ENCODE data around the gene LRP1B. TPM values are rescaled to one million over a fixed set of nuclear protein-coding genes. Genes with fewer than 3 reads are reported as not detected.

The LRP1B gene
- polyA plus RNA-seq, 1 of the 3 experiments (the other 2 are of a cell fraction), result 0.28 TPM

DNA sequence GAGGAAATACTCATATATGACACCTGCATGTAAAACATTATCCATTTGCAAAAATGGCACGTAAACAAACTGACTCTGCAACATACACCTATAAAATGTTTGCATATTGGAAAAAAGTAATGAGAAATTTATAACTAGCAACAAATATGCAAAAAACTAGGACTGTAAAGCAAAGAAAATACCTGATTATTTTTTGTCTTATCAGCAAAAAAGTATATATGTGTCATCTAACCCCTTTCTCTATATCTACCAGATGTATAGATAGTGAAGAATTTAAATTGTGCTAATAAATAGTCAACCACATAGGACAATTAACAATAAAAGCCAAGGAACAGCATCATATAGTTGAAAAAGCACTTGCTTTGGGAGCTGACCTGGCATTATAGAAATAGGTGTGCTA is 543.8 kb downstream of the LRP1B start (continued):
- TF ChIP-seq PBX3 (IDR thresholded peaks at IDR 0.05), result no peak
- TF ChIP-seq, protein P1, sequence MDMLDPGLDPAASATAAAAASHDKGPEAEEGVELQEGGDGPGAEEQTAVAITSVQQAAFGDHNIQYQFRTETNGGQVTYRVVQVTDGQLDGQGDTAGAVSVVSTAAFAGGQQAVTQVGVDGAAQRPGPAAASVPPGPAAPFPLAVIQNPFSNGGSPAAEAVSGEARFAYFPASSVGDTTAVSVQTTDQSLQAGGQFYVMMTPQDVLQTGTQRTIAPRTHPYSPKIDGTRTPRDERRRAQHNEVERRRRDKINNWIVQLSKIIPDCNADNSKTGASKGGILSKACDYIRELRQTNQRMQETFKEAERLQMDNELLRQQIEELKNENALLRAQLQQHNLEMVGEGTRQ (IDR thresholded peaks at IDR 0.05; ENCODE audit: borderline replicate concordance, low read depth, low read length), result no peak
- TF ChIP-seq CTCF (IDR thresholded peaks at IDR 0.05), result no peak
- TF ChIP-seq GATA2 (CRISPR knock-in tag; IDR thresholded peaks at IDR 0.05), result no peak
- TF ChIP-seq JUND (IDR thresholded peaks at IDR 0.05), result no peak
- TF ChIP-seq, protein P2, sequence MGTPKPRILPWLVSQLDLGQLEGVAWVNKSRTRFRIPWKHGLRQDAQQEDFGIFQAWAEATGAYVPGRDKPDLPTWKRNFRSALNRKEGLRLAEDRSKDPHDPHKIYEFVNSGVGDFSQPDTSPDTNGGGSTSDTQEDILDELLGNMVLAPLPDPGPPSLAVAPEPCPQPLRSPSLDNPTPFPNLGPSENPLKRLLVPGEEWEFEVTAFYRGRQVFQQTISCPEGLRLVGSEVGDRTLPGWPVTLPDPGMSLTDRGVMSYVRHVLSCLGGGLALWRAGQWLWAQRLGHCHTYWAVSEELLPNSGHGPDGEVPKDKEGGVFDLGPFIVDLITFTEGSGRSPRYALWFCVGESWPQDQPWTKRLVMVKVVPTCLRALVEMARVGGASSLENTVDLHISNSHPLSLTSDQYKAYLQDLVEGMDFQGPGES (IDR thresholded peaks at IDR 0.05; ENCODE audit: low read depth, low read length), result no peak
- no peak for TF ChIP-seq MEF2A (IDR thresholded peaks at IDR 0.05; ENCODE audit: borderline replicate concordance, low read depth)
- TF ChIP-seq RAD21 (IDR thresholded peaks at IDR 0.05; ENCODE audit: low read length), result no peak
- no peak for TF ChIP-seq MAX (IDR thresholded peaks at IDR 0.05; ENCODE audit: low read depth)
- no peak for TF ChIP-seq TCF12 (IDR thresholded peaks at IDR 0.05)

GRCh38 chr2:141582213-141582612 is 548.6 kb downstream of the LRP1B start:
- Histone ChIP-seq H2AFZ (ENCODE audit: low read depth) (no peak overlapping the region), H3K4me1 (ENCODE audit: control insufficient read depth in 1 of 2, insufficient read depth in 2 of 2, low read depth in 1 of 2, low read length in 1 of 2) (no peaks in the 10 kb centered on the region), H3K27ac (ENCODE audit: low read depth in 2 of 2, low read length in 1 of 2) (no peak overlapping the region), H3K9ac (no peak overlapping the region), H3F3A (replicated peaks; ENCODE audit: insufficient read depth) (no peaks in the 10 kb centered on the region), H3K36me3 (replicated peaks in 1 of 2; ENCODE audit: control insufficient read depth in 1 of 2, insufficient read depth in 2 of 2, low read length in 1 of 2) (no peaks in the 10 kb centered on the region), H3K27me3 (ENCODE audit: insufficient read depth) (no peaks in the 10 kb centered on the region), H4K20me1 (ENCODE audit: insufficient read depth) (no peaks in the 10 kb centered on the region), H3K4me3 (ENCODE audit: low read depth in 2 of 2, low read length in 1 of 2) (no peak overlapping the region), H3K9me2 (no peaks in the 10 kb centered on the region), H3K79me2 (ENCODE audit: insufficient read depth) (no peaks in the 10 kb centered on the region), H3K4me2 (no peak overlapping the region), H3K9me3 (no peaks in the 10 kb centered on the region)
- DNase-seq, result no peak
- 88% methylated on average over 3 of the region's 3 CpGs for WGBS (ENCODE audit: low lambda C conversion rate)
- CTCF ChIA-PET, result no interaction called here
- POLR2A ChIA-PET, result no interaction called here
- TF ChIP-seq FOSL2 (IDR thresholded peaks at IDR 0.05; ENCODE audit: borderline replicate concordance, low read depth) (no peak), GABPA (IDR thresholded peaks at IDR 0.05; ENCODE audit: low read depth) (no peak), RAD21 (IDR thresholded peaks at IDR 0.05; ENCODE audit: low read length) (no peak), CTCF (IDR thresholded peaks at IDR 0.05) (no peak), SMC3 (IDR thresholded peaks at IDR 0.05; ENCODE audit: low read depth, low read length) (no peak), PBX3 (IDR thresholded peaks at IDR 0.05) (no peak), EP300 (IDR thresholded peaks at IDR 0.05; ENCODE audit: borderline replicate concordance in 1 of 2, low read depth in 1 of 2, low read length in 1 of 2) (no peak), RXRA (IDR thresholded peaks at IDR 0.05; ENCODE audit: borderline replicate concordance, low read depth) (no peak), EZH2phosphoT487 (IDR thresholded peaks at IDR 0.05; ENCODE audit: borderline replicate concordance, low read depth) (no peak), JUND (IDR thresholded peaks at IDR 0.05) (no peak), TAF1 (IDR thresholded peaks at IDR 0.05; ENCODE audit: borderline replicate concordance, low read depth, low read length) (no peak), NRF1 (IDR thresholded peaks at IDR 0.05; ENCODE audit: low read depth, low read length) (no peak), POLR2AphosphoS5 (IDR thresholded peaks at IDR 0.05; ENCODE audit: low read depth, low read length) (no peak)
- TF ChIP-seq, protein P3, sequence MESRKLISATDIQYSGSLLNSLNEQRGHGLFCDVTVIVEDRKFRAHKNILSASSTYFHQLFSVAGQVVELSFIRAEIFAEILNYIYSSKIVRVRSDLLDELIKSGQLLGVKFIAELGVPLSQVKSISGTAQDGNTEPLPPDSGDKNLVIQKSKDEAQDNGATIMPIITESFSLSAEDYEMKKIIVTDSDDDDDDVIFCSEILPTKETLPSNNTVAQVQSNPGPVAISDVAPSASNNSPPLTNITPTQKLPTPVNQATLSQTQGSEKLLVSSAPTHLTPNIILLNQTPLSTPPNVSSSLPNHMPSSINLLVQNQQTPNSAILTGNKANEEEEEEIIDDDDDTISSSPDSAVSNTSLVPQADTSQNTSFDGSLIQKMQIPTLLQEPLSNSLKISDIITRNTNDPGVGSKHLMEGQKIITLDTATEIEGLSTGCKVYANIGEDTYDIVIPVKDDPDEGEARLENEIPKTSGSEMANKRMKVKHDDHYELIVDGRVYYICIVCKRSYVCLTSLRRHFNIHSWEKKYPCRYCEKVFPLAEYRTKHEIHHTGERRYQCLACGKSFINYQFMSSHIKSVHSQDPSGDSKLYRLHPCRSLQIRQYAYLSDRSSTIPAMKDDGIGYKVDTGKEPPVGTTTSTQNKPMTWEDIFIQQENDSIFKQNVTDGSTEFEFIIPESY (IDR thresholded peaks at IDR 0.05; ENCODE audit: borderline replicate concordance, low read depth), result no peak
